Measurements from ENCODE around the gene CLCN3. TPM values are rescaled to one million over a fixed set of nuclear protein-coding genes. Genes with fewer than 3 reads are reported as not detected.
A peak's percentile ranks its signal among the peaks of the same experiment; 100 is the strongest.

The CLCN3 gene
- total RNA-seq, 6 experiments from 2014 or later: 32.9 to 39.5 (median 35.0) TPM

DNA sequence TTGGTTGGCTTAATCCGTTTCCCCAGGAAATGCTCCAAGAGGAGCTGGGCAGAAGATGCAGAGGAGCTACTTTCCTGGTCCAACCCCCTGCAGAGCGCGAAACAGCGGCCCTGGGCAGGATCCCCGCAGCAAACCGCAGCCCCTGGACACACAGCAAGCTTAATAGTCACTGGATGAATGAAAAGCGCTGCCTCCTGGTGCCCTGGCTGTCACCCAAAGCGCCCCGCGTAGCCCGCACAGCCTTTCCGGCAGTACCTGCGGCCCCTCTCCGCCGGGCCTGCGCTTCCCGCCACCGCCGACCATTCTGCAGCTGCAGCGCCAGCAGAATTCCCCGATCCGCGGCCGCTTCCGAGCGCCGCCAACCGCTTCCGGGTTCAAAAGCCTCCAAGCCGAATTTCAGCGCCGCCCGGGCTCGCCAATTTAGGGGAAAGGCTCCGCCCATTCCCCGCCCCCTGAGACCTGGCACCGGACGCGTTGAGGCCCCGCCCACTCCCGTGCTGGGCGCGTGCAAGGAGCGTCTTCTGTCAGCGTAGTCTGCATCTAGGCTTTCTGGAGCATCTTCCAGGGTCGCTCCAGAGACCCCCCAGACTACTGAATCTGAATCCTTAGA, 137.3 kb downstream of the CLCN3 start, which contains the start of gene HPF1:
TSS of gene HPF1 (minus strand) at position 370 of the 610 bp plus-strand sequence. CDS start at position 303, 67 bp downstream.
- Mint-ChIP-seq H3K4me3 (peak within 1 kb of the TSS; percentile 91), H3K4me1 (ENCODE audit: low read depth) (peaks cover 19% of the 10 kb centered on the region), H3K9me3 (no peaks in the 10 kb centered on the region), H3K36me3 (ENCODE audit: low read depth) (no peaks in the 10 kb centered on the region), H3K27ac (peak within 1 kb of the TSS; percentile 72), H3K27me3 (ENCODE audit: insufficient read depth) (no peaks in the 10 kb centered on the region; the same call in 1 of the 2 replicates)
- TF ChIP-seq, protein P1, sequence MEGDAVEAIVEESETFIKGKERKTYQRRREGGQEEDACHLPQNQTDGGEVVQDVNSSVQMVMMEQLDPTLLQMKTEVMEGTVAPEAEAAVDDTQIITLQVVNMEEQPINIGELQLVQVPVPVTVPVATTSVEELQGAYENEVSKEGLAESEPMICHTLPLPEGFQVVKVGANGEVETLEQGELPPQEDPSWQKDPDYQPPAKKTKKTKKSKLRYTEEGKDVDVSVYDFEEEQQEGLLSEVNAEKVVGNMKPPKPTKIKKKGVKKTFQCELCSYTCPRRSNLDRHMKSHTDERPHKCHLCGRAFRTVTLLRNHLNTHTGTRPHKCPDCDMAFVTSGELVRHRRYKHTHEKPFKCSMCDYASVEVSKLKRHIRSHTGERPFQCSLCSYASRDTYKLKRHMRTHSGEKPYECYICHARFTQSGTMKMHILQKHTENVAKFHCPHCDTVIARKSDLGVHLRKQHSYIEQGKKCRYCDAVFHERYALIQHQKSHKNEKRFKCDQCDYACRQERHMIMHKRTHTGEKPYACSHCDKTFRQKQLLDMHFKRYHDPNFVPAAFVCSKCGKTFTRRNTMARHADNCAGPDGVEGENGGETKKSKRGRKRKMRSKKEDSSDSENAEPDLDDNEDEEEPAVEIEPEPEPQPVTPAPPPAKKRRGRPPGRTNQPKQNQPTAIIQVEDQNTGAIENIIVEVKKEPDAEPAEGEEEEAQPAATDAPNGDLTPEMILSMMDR (IDR thresholded peaks at IDR 0.05): no peak
- DNase-seq: peak; percentile 70

DNA sequence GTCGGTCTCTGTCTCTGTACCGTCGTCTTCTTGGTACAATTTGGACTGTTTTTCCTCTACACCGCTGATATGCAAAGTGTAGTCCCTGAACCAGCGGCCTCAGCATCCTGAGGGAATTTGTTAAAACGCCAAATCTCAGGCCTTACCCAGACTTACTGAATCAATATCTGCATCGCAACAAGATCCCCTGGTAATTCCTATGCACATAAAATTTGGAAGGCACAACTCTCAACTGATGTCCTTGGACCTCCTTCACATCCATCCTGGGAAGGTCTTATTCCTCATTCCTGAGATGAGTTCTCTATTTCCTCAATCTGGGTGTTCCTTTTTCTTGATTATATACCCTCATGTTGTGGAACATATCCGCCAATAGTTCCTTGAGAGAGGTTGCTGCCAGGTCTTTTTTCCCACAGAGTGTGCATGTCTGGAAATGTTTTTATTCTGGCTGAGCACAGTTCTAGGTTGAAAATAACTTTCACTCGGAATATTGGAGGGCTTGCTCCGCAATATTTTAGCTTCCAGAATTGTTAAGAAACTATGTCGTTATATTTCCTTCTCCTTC, 138.1 kb downstream of the CLCN3 start:
- H3K27ac Mint-ChIP-seq: no peak overlapping the region

DNA sequence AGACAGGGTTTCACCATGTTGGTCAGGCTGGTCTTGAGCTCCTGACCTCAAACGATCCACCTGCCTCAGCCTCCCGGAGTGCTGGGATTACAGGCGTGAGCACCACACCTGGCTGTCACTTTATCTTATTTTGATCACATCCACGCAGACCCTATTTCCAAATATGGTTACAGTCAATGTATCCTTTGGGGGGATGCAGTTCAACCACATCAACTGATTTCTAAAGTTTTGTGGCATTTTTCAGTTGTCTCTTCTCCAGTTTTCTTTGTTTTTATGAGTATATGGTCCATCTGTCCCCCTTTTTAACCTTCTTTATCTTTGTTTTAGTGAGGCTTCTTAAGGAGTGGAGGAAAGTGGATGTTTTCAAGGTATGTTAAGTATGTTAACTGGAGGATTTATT, 141.5 kb downstream of the CLCN3 start:
- Mint-ChIP-seq H3K9me3 (no peaks in the 10 kb centered on the region), H3K27me3 (ENCODE audit: insufficient read depth) (no peaks in the 10 kb centered on the region), H3K36me3 (ENCODE audit: low read depth) (no peaks in the 10 kb centered on the region), H3K4me1 (ENCODE audit: low read depth) (peaks cover 5% of the 10 kb centered on the region), H3K4me3 (no peak overlapping the region), H3K27ac (no peak overlapping the region)
- no peak for DNase-seq
- TF ChIP-seq, protein P1 (IDR thresholded peaks at IDR 0.05): no peak

More for the DNA sequence above, 138.1 kb downstream of the CLCN3 start:
- no peaks in the 10 kb centered on the region for H3K9me3 Mint-ChIP-seq
- no peak for DNase-seq
- no peaks in the 10 kb centered on the region; the same call in 1 of the 2 replicates for H3K27me3 Mint-ChIP-seq (ENCODE audit: insufficient read depth)
- no peaks in the 10 kb centered on the region for H3K36me3 Mint-ChIP-seq (ENCODE audit: low read depth)
- peaks cover 19% of the 10 kb centered on the region for H3K4me1 Mint-ChIP-seq (ENCODE audit: low read depth)
- TF ChIP-seq, protein P1 (IDR thresholded peaks at IDR 0.05): no peak
- peak overlapping the region; percentile 91 for H3K4me3 Mint-ChIP-seq

DNA sequence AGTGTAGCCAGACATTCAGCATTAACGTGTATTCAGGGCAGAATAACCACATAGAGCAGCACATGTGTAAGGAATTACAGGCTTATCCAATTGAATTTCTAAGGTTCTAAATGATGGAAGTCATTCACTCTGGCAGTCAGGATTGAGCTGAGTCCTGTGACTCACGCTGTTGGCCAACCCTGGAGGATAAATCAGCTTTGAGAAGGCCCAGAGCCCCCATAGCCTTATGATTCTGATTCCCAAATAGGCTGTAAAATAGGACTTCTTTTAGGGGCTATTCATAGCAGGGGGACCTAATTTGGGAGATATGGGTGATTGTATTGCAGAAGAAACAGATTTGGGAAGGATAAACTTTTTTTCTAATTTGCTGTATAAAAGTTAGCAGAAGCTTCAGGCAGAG, 145.5 kb downstream of the CLCN3 start:
- Mint-ChIP-seq H3K4me1 (ENCODE audit: low read depth) (peaks cover 5% of the 10 kb centered on the region), H3K36me3 (ENCODE audit: low read depth) (no peaks in the 10 kb centered on the region), H3K9me3 (no peaks in the 10 kb centered on the region), H3K4me3 (no peak overlapping the region), H3K27me3 (ENCODE audit: insufficient read depth) (peaks cover 5% of the 10 kb centered on the region; the same call in 1 of the 2 replicates), H3K27ac (no peak overlapping the region)
- TF ChIP-seq, protein P1 (IDR thresholded peaks at IDR 0.05): no peak
- DNase-seq: peak; percentile 7

DNA sequence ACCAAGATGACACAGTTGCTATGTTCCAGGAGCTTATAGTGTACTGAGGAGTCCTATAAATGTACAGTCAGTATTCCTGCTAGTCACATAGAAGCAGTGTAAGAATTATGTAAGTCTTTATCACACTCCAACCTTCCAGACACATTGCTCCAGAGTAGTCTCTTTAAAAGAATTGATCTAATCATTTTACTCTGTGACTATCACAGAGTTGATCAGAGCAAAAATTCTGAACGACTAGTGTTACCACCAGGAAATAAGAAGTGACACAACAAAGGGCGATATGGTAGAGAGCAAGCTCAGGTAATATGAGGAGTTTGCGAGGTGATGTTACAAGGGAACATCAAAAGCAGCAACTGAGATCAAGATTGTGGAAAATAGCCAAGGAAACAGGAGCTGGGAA, 146.4 kb downstream of the CLCN3 start:
- Mint-ChIP-seq H3K27ac (no peak overlapping the region), H3K27me3 (ENCODE audit: insufficient read depth) (peaks cover 5% of the 10 kb centered on the region; the same call in 1 of the 2 replicates), H3K9me3 (no peaks in the 10 kb centered on the region), H3K4me3 (no peak overlapping the region), H3K36me3 (ENCODE audit: low read depth) (no peaks in the 10 kb centered on the region), H3K4me1 (ENCODE audit: low read depth) (peaks cover 14% of the 10 kb centered on the region)
- TF ChIP-seq, protein P1 (IDR thresholded peaks at IDR 0.05): no peak
- DNase-seq: no peak
